Ovary (tissue), 9 donors: Measurements from ENCODE around the gene CDK8. TPM values are rescaled to one million over a fixed set of nuclear protein-coding genes. Genes with fewer than 3 reads are reported as not detected.

ENCODE experiments used
- DNase-seq, 5 donors: peaks; one replicate each; pipeline ENCODE4 v3.0.0-alpha.2; 2019 to 2020
- H3K27ac ChIP-seq, 2 donors: fragments of 200-600 bp; one replicate each; pipeline versions ENCODE4 v1.5.1 to v1.8.0; 2019 to 2022
- H3K27me3 ChIP-seq: fragments of 200-600 bp; one replicate; pipeline ENCODE4 v1.8.0; 2022
- H3K36me3 ChIP-seq: fragments of 200-600 bp; sonication (generic); one replicate; pipeline ENCODE4 v1.5.1; 2019
- H3K4me1 ChIP-seq: one replicate; pipeline ENCODE4 v1.8.1; 2013; ENCODE audit warnings: mild to moderate bottlenecking, moderate library complexity; ENCODE audit not compliant: insufficient read depth
- H3K4me3 ChIP-seq: fragments of 200-600 bp; sonication (generic); one replicate; pipeline ENCODE4 v1.5.1; 2017
- H3K9me3 ChIP-seq, 2 donors: fragments of 200-600 bp in 1 of 2; sonication (generic) in 1 of 2; one replicate each; pipeline versions ENCODE4 v1.5.1 to v1.8.1; 2013 to 2019; ENCODE audit warnings: mild to moderate bottlenecking in 1 of 2, moderate library complexity in 1 of 2
- CTCF ChIP-seq, 3 donors: fragments of 450-650 bp in 2 of 3; fragments of 200-600 bp in 1 of 3; IDR thresholded peaks; one replicate each; pipeline versions ENCODE4 v1.5.1 to v1.8.0; 2016 to 2022; ENCODE audit warnings: antibody characterized with exemption in 3 of 3, mild to moderate bottlenecking in 1 of 3
- EP300 ChIP-seq: sonication (generic); formaldehyde crosslinking; IDR thresholded peaks from one replicate; pipeline ENCODE4 v1.6.1; 2017; ENCODE audit warnings: antibody characterized with exemption
- POLR2A ChIP-seq: fragments of 450-650 bp; IDR thresholded peaks from one replicate; pipeline ENCODE4 v1.6.1; 2017; ENCODE audit warnings: antibody characterized with exemption, mild to moderate bottlenecking, moderate library complexity
- WGBS, 3 donors: extraction: QIAGEN DNeasy Blood & Tissue Kit in 1 of 3; methylation state at CpG; one replicate each; pipeline versions ENCODE4 v1.1.5 to v1.1.7; 2013 to 2017; 5-methylcytosine and 5-hydroxymethylcytosine counted together
- intact Hi-C, 4 donors: fragments of 100-400 bp; cut with DNase I; formaldehyde crosslinking; loops; one replicate each; pipeline versions ENCODE4 v1.11.0 to v1.15.1; 2022 to 2023
- polyA plus RNA-seq, 2 donors: library from polyadenylated mRNA; stranded (reverse); fragments of 200-250 nt in 1 of 2; fragments of 350-450 nt in 1 of 2; fragmentation: Illumina TruSeq in 1 of 2; extraction: RNeasy Lipid Tissue Mini Kit (QIAGEN cat#74804) in 1 of 2; gene quantifications; one replicate each; pipeline ENCODE4 v1.2.3, GENCODE V29; 2013 to 2014
- total RNA-seq, 7 donors: library from RNA; depleted of rRNA in 2 of 7; stranded (reverse); fragments of >200 nt in 2 of 7; fragmentation: NEBNext Ultra II Directional in 3 of 7; extraction: Animal tissue kit (Norgen Biotek cat#: 25700) in 3 of 7; gene quantifications; one replicate each; pipeline versions ENCODE4 v1.1.0 to v1.2.4, GENCODE V29; 2016 to 2023
- donor health status: DM: no; HTN: no; CAD: no; lungs with moderate emphysema.
- donor health status: DM: no; HTN: no; CAD: no.
- donor health status: Bipolar disorder and iron deficiency.
- donor health status: DM: yes; HTN: yes; CAD: no.
- donor health status: DM: no; HTN: no; CAD: no.
- donor health status: DM: yes; HTN: yes; CAD: no.

Gene CDK8
- total and polyA plus RNA-seq, 9 donors = 5.2 to 11.6 (median 8.3) TPM

GRCh38 chr13:26221721-26222519, 32.0 kb upstream of the CDK8 start, which contains the start of gene RNF6:
TSS of gene RNF6 (minus strand) at chr13:26222314. CDS start at chr13:26219649, 2,665 bp downstream.
- intact Hi-C loops = no loop called here
- Histone ChIP-seq H3K4me3 (peak within 1 kb of the TSS; percentile 95), H3K27me3 (no peaks in the 10 kb centered on the region), H3K9me3 (no peaks in the 10 kb centered on the region), H3K36me3 (no peaks in the 10 kb centered on the region), H3K4me1 (peaks cover 2% of the 10 kb centered on the region), H3K27ac (peak within 1 kb of the TSS; percentile 73 to 89)
- peak; percentile 89 to 96 (median 93) for DNase-seq
- WGBS, 3 donors = 0 to 1% (median 0%) methylated on average over 50 to 67 of the region's 67 CpGs
- TF ChIP-seq CTCF (IDR thresholded peaks at IDR 0.05) (peak in 1 of 3 donors; percentile 27), EP300 (no peak), POLR2A (peak; percentile 30)

GRCh38 chr13:26222520-26223046, 31.3 kb upstream of the CDK8 start:
- peak overlapping the region; percentile 95 for H3K4me3 ChIP-seq
- H3K27ac ChIP-seq = peak overlapping the region; percentile 73 to 89
- intact Hi-C loops = no loop called here
- no peaks in the 10 kb centered on the region for H3K27me3 ChIP-seq
- DNase-seq = no peak
- H3K36me3 ChIP-seq = no peaks in the 10 kb centered on the region
- H3K4me1 ChIP-seq = peaks cover 2% of the 10 kb centered on the region
- H3K9me3 ChIP-seq = no peaks in the 10 kb centered on the region
- TF ChIP-seq EP300 = no peak
- no peak for TF ChIP-seq CTCF (IDR thresholded peaks at IDR 0.05)
- TF ChIP-seq POLR2A = no peak
- WGBS, 3 donors = 10 to 17% (median 12%) methylated on average over 16 of the region's 16 CpGs

- Histone ChIP-seq H3K36me3 (no peaks in the 10 kb centered on the region), H3K27ac (no peak overlapping the region), H3K4me3 (no peak overlapping the region), H3K9me3 (no peaks in the 10 kb centered on the region), H3K27me3 (no peaks in the 10 kb centered on the region), H3K4me1 (no peaks in the 10 kb centered on the region)
- no peak for TF ChIP-seq POLR2A
- no peak for TF ChIP-seq EP300
- no peak for TF ChIP-seq CTCF (IDR thresholded peaks at IDR 0.05)
- intact Hi-C loops = no loop called here
- 50 to 59% (median 53%) methylated on average over 7 of the region's 7 CpGs for WGBS, 3 donors
- no peak for DNase-seq
These were observed 27.9 kb upstream of the CDK8 start for GRCh38 chr13:26225896-26226617.

- no peaks in the 10 kb centered on the region for H3K36me3 ChIP-seq
- intact Hi-C loops = no loop called here
- WGBS, 3 donors = 85 to 91% (median 85%) methylated on average over 6 of the region's 6 CpGs
- H3K27ac ChIP-seq = no peak overlapping the region
- H3K4me3 ChIP-seq = no peak overlapping the region
- TF ChIP-seq CTCF (IDR thresholded peaks at IDR 0.05) = no peak
- no peak for TF ChIP-seq POLR2A
- no peaks in the 10 kb centered on the region for H3K4me1 ChIP-seq
- H3K9me3 ChIP-seq = no peaks in the 10 kb centered on the region
- DNase-seq = no peak
- no peaks in the 10 kb centered on the region for H3K27me3 ChIP-seq
These were observed 26.6 kb upstream of the CDK8 start for GRCh38 chr13:26227166-26227971.
